ENCODE measurements around the gene HPN. TPM values are rescaled to one million over a fixed set of nuclear protein-coding genes. Genes with fewer than 3 reads are reported as not detected.
"Not testable (repeated sequence)": the region's sequence is repeated elsewhere in the genome, so short reads cannot be mapped to it uniquely, and the experiment has no call there.

The HPN gene
- total RNA-seq, 1 donor from 2014 or later = not detected

GRCh38 chr19:35013820-35014754, 27.4 kb upstream of the HPN start:
- TF ChIP-seq, protein P1, sequence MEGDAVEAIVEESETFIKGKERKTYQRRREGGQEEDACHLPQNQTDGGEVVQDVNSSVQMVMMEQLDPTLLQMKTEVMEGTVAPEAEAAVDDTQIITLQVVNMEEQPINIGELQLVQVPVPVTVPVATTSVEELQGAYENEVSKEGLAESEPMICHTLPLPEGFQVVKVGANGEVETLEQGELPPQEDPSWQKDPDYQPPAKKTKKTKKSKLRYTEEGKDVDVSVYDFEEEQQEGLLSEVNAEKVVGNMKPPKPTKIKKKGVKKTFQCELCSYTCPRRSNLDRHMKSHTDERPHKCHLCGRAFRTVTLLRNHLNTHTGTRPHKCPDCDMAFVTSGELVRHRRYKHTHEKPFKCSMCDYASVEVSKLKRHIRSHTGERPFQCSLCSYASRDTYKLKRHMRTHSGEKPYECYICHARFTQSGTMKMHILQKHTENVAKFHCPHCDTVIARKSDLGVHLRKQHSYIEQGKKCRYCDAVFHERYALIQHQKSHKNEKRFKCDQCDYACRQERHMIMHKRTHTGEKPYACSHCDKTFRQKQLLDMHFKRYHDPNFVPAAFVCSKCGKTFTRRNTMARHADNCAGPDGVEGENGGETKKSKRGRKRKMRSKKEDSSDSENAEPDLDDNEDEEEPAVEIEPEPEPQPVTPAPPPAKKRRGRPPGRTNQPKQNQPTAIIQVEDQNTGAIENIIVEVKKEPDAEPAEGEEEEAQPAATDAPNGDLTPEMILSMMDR (IDR thresholded peaks at IDR 0.05; ENCODE audit: insufficient read depth, low read length, severe bottlenecking) = no peak
- DNase-seq (ENCODE audit: low read depth) (no peak), FAIRE-seq (no peak)
- H3K4me3 ChIP-seq (ENCODE audit: low read depth, low read length) = no peak overlapping the region
- H3K36me3 ChIP-seq (ENCODE audit: control insufficient read depth, insufficient read depth, low read length) = peaks cover 37% of the 10 kb centered on the region
- no peaks in the 10 kb centered on the region for H3K27me3 ChIP-seq (ENCODE audit: control insufficient read depth, insufficient read depth, low read length)

- FAIRE-seq; H3K27me3 ChIP-seq (ENCODE audit: control insufficient read depth, insufficient read depth, low read length); H3K4me3 ChIP-seq (ENCODE audit: low read depth, low read length); DNase-seq (ENCODE audit: low read depth): not testable (repeated sequence)
- peaks cover 35% of the 10 kb centered on the region for H3K36me3 ChIP-seq (ENCODE audit: control insufficient read depth, insufficient read depth, low read length)
These were observed 26.7 kb upstream of the HPN start for GRCh38 chr19:35014774-35015173.

DNA sequence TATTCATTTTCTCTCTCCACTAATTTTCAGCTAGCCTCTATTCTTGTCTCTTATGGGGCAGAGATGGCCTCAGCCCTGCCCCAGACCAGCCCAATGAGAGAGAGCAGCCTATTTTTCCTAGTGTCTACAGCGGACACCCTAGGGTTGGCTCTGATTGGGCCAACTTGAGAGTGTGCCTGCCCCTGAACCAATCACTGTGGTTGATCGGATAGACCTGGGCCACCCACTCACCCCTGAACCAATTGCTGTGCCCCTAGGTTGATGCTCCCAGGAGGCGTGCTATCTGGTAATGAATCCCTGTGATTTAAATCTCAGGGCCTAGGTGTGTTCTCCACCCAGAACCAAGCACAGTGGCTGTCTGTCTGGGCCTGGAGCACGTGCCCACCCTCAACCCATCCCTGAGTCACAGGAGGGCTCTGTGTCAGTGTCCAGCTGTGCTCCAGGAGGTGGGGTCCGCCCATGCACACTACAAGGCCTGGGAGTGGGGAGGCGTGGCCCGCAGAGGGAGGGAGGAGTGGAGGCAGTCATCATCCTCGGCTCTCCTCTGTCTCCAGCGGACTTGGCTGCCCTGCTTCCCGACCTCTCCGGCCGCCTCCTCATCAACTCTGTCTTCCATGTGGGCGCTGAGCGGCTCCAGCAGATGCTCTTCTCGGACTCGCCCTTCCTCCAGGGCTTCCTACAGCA, 26.1 kb upstream of the HPN start:
- TF ChIP-seq, protein P1 (IDR thresholded peaks at IDR 0.05; ENCODE audit: insufficient read depth, low read length, severe bottlenecking) = no peak
- FAIRE-seq (no peak), DNase-seq (ENCODE audit: low read depth) (no peak)
- peaks cover 34% of the 10 kb centered on the region for H3K36me3 ChIP-seq (ENCODE audit: control insufficient read depth, insufficient read depth, low read length)
- no peaks in the 10 kb centered on the region for H3K27me3 ChIP-seq (ENCODE audit: control insufficient read depth, insufficient read depth, low read length)
- H3K4me3 ChIP-seq (ENCODE audit: low read depth, low read length) = no peak overlapping the region

GRCh38 chr19:35015954-35016351, 25.6 kb upstream of the HPN start:
- Histone ChIP-seq H3K36me3 (ENCODE audit: control insufficient read depth, insufficient read depth, low read length) (peaks cover 34% of the 10 kb centered on the region), H3K27me3 (ENCODE audit: control insufficient read depth, insufficient read depth, low read length) (no peaks in the 10 kb centered on the region), H3K4me3 (ENCODE audit: low read depth, low read length) (no peak overlapping the region)
- FAIRE-seq (no peak), DNase-seq (ENCODE audit: low read depth) (no peak)
- TF ChIP-seq, protein P1 (IDR thresholded peaks at IDR 0.05; ENCODE audit: insufficient read depth, low read length, severe bottlenecking) = no peak

DNA sequence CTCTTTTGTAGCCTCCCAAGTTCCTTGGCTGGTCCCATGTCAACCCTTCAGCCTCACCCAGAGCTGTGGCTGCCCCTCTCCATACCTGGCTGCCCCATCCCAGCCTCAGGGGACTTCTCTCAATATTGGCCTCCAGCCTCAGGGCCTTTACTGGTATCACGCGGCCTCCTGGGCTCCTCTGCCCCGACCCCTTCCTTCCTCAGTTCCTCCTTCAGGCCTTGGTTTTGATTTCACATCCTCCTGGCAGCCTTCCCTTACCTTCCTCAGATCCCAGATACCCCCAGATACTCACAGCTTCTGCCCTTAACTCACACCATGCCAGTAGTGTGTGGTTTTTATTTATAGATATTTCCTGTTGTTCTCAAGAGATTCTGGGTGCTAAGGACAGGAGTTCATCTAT, 24.0 kb upstream of the HPN start:
- Histone ChIP-seq H3K27me3 (ENCODE audit: control insufficient read depth, insufficient read depth, low read length) (no peaks in the 10 kb centered on the region), H3K4me3 (ENCODE audit: low read depth, low read length) (no peak overlapping the region), H3K36me3 (ENCODE audit: control insufficient read depth, insufficient read depth, low read length) (peaks cover 34% of the 10 kb centered on the region)
- TF ChIP-seq, protein P1 (IDR thresholded peaks at IDR 0.05; ENCODE audit: insufficient read depth, low read length, severe bottlenecking) = no peak
- DNase-seq (ENCODE audit: low read depth) (no peak), FAIRE-seq (no peak)

DNA sequence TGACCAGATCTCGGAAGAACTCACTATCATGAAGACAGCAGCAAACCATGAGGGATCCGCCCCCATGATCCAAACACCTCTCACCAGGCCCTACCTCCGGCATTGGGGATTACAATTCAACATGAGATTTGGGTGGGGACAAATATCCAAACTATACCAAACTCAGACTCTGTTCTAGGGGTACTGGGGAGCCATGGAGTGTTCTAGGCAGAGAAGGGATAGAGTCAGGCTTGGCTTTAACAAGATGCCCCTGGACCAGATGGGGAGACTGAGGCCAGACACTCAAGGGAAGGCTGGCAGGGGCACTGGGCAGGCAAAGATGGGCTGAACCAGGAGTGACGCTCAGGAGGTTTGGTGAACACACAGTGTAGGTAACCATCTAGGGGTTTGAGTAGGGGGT, 23.1 kb upstream of the HPN start:
- FAIRE-seq = no peak
- H3K4me3 ChIP-seq (ENCODE audit: low read depth, low read length) = no peak overlapping the region
- H3K36me3 ChIP-seq (ENCODE audit: control insufficient read depth, insufficient read depth, low read length) = peaks cover 35% of the 10 kb centered on the region
- DNase-seq (ENCODE audit: low read depth) = no peak
- no peaks in the 10 kb centered on the region for H3K27me3 ChIP-seq (ENCODE audit: control insufficient read depth, insufficient read depth, low read length)
- TF ChIP-seq, protein P1 (IDR thresholded peaks at IDR 0.05; ENCODE audit: insufficient read depth, low read length, severe bottlenecking) = no peak

Measured in bronchial epithelial cell (primary cell).